Measurements from ENCODE around the gene OR12D2.

GRCh38 chr6:29355603-29356002, 39.8 kb upstream of the OR12D2 start:
- TF ChIP-seq CTCF (conservative IDR thresholded peaks at IDR 0.05 in 1 of 2, IDR thresholded peaks at IDR 0.05 in 1 of 2; ENCODE audit: extremely low read depth in 1 of 2, insufficient read depth in 1 of 2, low read depth in 1 of 2, low read length in 2 of 2) (no peak), EZH2 (IDR thresholded peaks at IDR 0.05; ENCODE audit: borderline replicate concordance, low read length) (no peak)

Data from mammary epithelial cell (primary cell).